Skeletal muscle tissue (tissue), 4 donors: ENCODE measurements around the gene SEMA4C. TPM values are rescaled to one million over a fixed set of nuclear protein-coding genes. Genes with fewer than 3 reads are reported as not detected.
A peak's percentile ranks its signal among the peaks of the same experiment; 100 is the strongest.

ENCODE experiments used
- H3K27ac ChIP-seq: one replicate; pipeline ENCODE4 v1.7.0; 2013; ENCODE audit warnings: mild to moderate bottlenecking, low read depth, low read length, inconsistent platforms
- H3K27me3 ChIP-seq, 3 donors: one replicate each; pipeline ENCODE4 v1.7.0; 2013; ENCODE audit warnings: low read length in 3 of 3; ENCODE audit not compliant: control insufficient read depth in 3 of 3, insufficient read depth in 3 of 3
- H3K36me3 ChIP-seq, 3 donors: one replicate each; pipeline ENCODE4 v1.7.0; 2013; ENCODE audit warnings: low read length in 3 of 3; ENCODE audit not compliant: control insufficient read depth in 3 of 3, insufficient read depth in 3 of 3
- H3K4me1 ChIP-seq, 3 donors: one replicate each; pipeline ENCODE4 v1.7.0; 2013; ENCODE audit warnings: low read length in 3 of 3, mild to moderate bottlenecking in 3 of 3; ENCODE audit not compliant: control insufficient read depth in 3 of 3, insufficient read depth in 3 of 3
- H3K4me3 ChIP-seq, 3 donors: one replicate each; pipeline ENCODE4 v1.7.0; 2013; ENCODE audit warnings: low read length in 3 of 3
- H3K9ac ChIP-seq, 3 donors: one replicate each; pipeline ENCODE4 v1.7.0; 2013; ENCODE audit warnings: low read length in 3 of 3, mild to moderate bottlenecking in 3 of 3, moderate library complexity in 2 of 3, low read depth in 1 of 3
- H3K9me3 ChIP-seq, 3 donors: one replicate each; pipeline ENCODE4 v1.7.0; 2013; ENCODE audit warnings: low read length in 3 of 3; ENCODE audit not compliant: control insufficient read depth in 3 of 3
- total RNA-seq: library from RNA; depleted of rRNA; stranded (reverse); fragments of >200 nt; gene quantifications from one replicate; pipeline ENCODE4 v1.2.3, GENCODE V29; 2014
- donor health status: Osteomylitis.

Gene SEMA4C
- total RNA-seq, 1 donor from 2014 or later: 29.7 TPM

- H3K27me3 ChIP-seq: no peaks in the 10 kb centered on the region
- peak within 1 kb of the TSS; percentile 83 to 88 (median 87) for H3K4me3 ChIP-seq
- H3K9ac ChIP-seq: peak within 1 kb of the TSS; percentile 80 to 90 (median 90)
- no peaks in the 10 kb centered on the region for H3K9me3 ChIP-seq
- H3K27ac ChIP-seq: peak within 1 kb of the TSS; percentile 86
- peaks cover 10 to 16% (median 11%) of the 10 kb centered on the region in 3 donors for H3K36me3 ChIP-seq
- peaks cover 55 to 64% (median 60%) of the 10 kb centered on the region in 3 donors for H3K4me1 ChIP-seq
Measured at GRCh38 chr2:96816127-96816835, 53.6 kb downstream of the SEMA4C start, which contains the start of gene CNNM3. CNNM3 (plus strand) TSS chr2:96816268; CDS start chr2:96816278, 10 bp downstream.

GRCh38 chr2:96815326-96816126 is 54.4 kb downstream of the SEMA4C start:
- Histone ChIP-seq H3K4me1 (peaks cover 48 to 62% (median 60%) of the 10 kb centered on the region in 3 donors), H3K27ac (peak overlapping the region; percentile 86), H3K27me3 (no peaks in the 10 kb centered on the region), H3K9me3 (no peaks in the 10 kb centered on the region), H3K9ac (peak overlapping the region; percentile 80 to 90 (median 90)), H3K36me3 (peaks cover 15 to 22% (median 18%) of the 10 kb centered on the region in 3 donors), H3K4me3 (peak overlapping the region; percentile 83 to 87 (median 84))

DNA sequence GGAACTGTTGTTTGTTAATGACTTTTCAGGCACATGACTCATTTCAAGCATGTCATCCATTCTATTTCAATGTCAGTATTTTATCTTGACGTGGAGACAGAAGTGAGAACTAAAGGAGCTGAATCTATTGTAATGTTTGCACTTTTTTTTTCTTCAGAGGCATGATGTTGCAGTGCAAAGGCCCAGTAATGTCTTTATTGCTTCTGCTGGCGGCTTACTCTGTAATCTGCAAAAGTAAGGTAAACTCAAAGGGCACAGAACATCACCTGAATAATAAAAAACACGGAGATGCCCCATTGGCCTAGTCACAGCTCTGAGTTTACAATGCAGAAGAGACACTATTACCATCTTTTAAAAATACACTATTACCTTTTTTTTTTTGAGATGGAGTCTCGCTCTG is 56.2 kb downstream of the SEMA4C start:
- H3K27ac ChIP-seq: no peak overlapping the region
- H3K4me1 ChIP-seq: peaks cover 30 to 44% (median 42%) of the 10 kb centered on the region in 3 donors

DNA sequence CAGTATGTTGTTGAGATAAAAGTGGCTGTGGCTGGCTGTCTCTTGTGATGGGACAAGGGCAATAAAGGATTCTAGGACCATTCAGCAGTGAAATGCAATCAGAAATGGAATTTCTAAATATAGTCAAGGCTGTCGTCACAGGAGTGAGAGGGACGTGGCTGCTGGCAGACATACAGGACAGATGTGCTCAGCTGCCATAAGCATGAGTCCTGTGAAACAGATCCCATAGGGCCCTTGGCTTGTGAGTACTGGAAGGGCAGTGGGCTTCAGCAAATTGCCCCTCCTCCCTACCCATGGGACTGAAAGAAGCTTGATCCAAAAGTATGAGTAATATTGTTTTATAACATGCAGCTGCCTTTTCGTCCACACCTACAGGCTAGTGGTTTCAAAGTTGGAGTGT is 58.0 kb downstream of the SEMA4C start:
- Histone ChIP-seq H3K9ac (peak overlapping the region in 1 of 3 donors; percentile 50), H3K27ac (peak overlapping the region; percentile 59), H3K27me3 (no peaks in the 10 kb centered on the region), H3K4me3 (no peak overlapping the region), H3K4me1 (peaks cover 15 to 28% (median 27%) of the 10 kb centered on the region in 3 donors), H3K9me3 (no peaks in the 10 kb centered on the region), H3K36me3 (peaks cover 24 to 34% (median 32%) of the 10 kb centered on the region in 3 donors)

More for the DNA sequence above, 56.2 kb downstream of the SEMA4C start:
- Histone ChIP-seq H3K27me3 (no peaks in the 10 kb centered on the region), H3K4me3 (no peak overlapping the region), H3K36me3 (peaks cover 26 to 33% (median 31%) of the 10 kb centered on the region in 3 donors), H3K9ac (no peak overlapping the region), H3K9me3 (no peaks in the 10 kb centered on the region)

DNA sequence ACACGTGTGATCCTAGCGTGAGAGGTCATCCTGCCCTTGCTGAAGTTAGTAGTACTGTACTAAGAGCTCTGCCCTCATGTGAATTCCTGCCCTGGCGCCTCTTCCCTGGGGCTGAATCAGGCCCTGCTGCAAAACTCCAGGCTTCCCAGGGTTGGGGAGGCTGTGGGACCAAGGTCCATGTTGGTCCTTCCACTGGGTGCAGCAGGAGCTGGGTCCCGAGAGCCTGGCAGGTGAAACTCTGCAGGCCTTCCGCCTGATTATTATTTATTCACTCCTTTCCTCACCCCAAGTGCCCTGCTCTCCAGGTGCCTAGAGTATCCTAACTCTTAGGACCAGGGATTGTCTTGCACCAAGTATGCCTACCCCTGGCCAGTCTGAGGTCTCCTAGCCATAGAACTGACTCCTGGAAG is 59.1 kb downstream of the SEMA4C start:
- no peak overlapping the region for H3K4me3 ChIP-seq
- H3K36me3 ChIP-seq: peaks cover 24 to 35% (median 34%) of the 10 kb centered on the region in 3 donors
- peak overlapping the region in 1 of 3 donors; percentile 45 for H3K9ac ChIP-seq
- H3K9me3 ChIP-seq: no peaks in the 10 kb centered on the region
- H3K27me3 ChIP-seq: no peaks in the 10 kb centered on the region
- no peak overlapping the region for H3K27ac ChIP-seq
- H3K4me1 ChIP-seq: peaks cover 15 to 28% (median 27%) of the 10 kb centered on the region in 3 donors

DNA sequence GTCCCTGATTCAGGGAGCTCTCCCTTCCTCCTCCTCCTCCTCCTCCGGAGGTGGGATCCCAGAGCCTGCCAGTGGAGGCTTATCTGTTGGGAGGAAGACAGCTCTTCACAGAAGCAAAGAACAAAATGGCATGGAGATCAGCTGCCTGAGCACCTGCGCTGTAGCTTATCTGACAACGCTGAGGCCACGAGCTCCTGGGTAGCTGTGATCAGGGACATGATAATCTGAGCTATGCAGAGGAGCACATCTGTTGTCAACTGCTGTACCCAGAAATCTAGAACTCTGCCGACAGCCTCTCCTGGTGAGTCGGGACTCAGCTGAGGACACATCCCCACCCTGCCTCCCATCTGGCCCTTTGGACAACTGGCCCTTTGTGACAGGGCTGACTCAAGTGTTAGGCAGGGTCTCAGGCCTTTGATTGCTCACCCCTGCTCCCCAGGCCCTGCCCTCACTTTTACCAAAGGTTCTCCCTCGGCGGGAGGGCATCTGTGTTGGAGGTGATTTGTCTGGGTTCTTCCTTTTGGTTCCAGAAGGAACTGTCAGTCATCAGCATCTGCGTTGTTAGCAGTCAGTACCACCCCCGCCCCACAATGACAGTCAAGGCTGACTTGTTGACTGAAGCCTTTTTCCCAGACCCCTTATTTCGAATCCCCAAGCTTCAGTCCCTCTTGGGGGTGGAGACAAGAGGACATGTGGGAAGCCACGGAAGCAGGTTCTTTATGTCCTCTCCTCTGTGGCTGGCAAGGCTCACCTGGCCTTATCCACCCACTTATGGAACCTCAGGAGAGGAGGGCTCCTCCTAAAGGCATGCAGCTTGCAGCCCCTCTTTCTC is 59.7 kb downstream of the SEMA4C start:
- Histone ChIP-seq H3K4me3 (no peak overlapping the region), H3K27me3 (no peaks in the 10 kb centered on the region), H3K27ac (no peak overlapping the region), H3K9me3 (no peaks in the 10 kb centered on the region), H3K36me3 (peaks cover 24 to 35% (median 34%) of the 10 kb centered on the region in 3 donors), H3K4me1 (peaks cover 10 to 23% (median 23%) of the 10 kb centered on the region in 3 donors), H3K9ac (peak overlapping the region in 1 of 3 donors; percentile 45)

Other genes with a start within 250 kb of the SEMA4C start
- gene KANSL3, start 231.8 kb downstream of the SEMA4C start, total RNA-seq: 23.5 TPM
- 0.52 TPM for gene FER1L5, start 227.3 kb downstream of the SEMA4C start, total RNA-seq
- gene LMAN2L, start 130.0 kb downstream of the SEMA4C start, total RNA-seq: 37.1 TPM
- gene CNNM4, start 109.2 kb downstream of the SEMA4C start, total RNA-seq: 6.3 TPM
- 4.2 TPM for gene CNNM3, start 53.8 kb downstream of the SEMA4C start, total RNA-seq
- 5.2 TPM for gene ANKRD23, start 26.1 kb downstream of the SEMA4C start, total RNA-seq
- gene ANKRD39, start 12.1 kb downstream of the SEMA4C start, total RNA-seq: 3.7 TPM
- 2.1 TPM for gene FAM178B, start 116.5 kb upstream of the SEMA4C start, total RNA-seq
- gene FAHD2B, start 224.8 kb upstream of the SEMA4C start, total RNA-seq: 6.3 TPM
- 25.1 TPM for gene ANKRD36, start 243.1 kb upstream of the SEMA4C start, total RNA-seq